SK-N-SH treated with all-trans-retinoic acid at 6 μM for 48 hours (cell line): ENCODE data around the gene PLPP2.

Source experiments
- ARNTL ChIP-seq: fragments of 450-650 bp; formaldehyde crosslinking; IDR thresholded peaks from 2 replicates; pipeline ENCODE4 v1.5.0; 2020; ENCODE audit warnings: low read depth, mild to moderate bottlenecking, moderate library complexity, borderline replicate concordance
- RARB ChIP-seq: fragments of 250-450 bp; sonication (Bioruptor Pico); IDR thresholded peaks from 2 replicates; pipeline ENCODE4 v1.8.0; 2021; ENCODE audit warnings: mild to moderate bottlenecking, moderate library complexity
- ZC3H10 ChIP-seq: fragments of 250-450 bp; sonication (Bioruptor Pico); IDR thresholded peaks from 2 replicates; pipeline ENCODE4 v1.5.1; 2021; ENCODE audit warnings: mild to moderate bottlenecking, moderate library complexity
- ZNF8 ChIP-seq: fragments of 450-650 bp; formaldehyde crosslinking; IDR thresholded peaks from 2 replicates; pipeline ENCODE4 v1.5.0; 2020; ENCODE audit warnings: mild to moderate bottlenecking, moderate library complexity
- TF ChIP-seq, protein P1 (sequence below): fragments of 250-450 bp; sonication (Bioruptor Pico); IDR thresholded peaks from 2 replicates; pipeline ENCODE4 v1.8.0; 2020; ENCODE audit warnings: mild to moderate bottlenecking, moderate library complexity, borderline replicate concordance
- TF ChIP-seq, protein P2 (sequence below): fragments of 250-450 bp; sonication (Bioruptor Pico); IDR thresholded peaks from 2 replicates; pipeline ENCODE4 v1.5.0; 2020; ENCODE audit warnings: mild to moderate bottlenecking, moderate library complexity

DNA sequence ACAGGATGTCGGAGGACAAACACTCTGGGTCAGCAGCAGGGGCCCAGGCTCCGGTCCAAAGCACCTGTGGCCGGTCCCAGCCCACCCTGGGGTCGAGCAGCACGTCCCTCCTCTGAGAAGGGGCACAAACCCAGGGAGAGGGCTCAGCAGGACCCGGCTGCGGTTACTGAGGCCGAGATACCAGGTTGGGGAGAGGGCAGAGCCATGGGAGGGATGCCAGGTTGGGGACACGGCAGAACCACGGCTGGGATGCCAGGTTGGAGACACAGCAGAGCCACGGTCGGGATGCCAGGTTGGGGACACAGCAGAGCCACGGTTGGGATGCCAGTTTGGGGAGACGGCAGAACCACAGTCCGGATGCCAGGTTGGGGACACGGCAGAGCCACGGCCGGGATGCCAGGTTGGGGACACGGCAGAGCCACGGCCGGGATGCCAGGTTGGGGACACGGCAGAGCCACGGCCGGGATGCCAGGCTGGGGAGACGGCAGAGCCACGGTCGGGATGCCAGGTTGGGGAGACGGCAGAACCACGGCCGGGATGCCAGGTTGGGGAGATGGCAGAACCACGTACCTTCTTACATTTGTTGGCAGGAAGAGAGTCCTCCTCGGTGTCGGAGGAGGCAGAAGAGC, 34.8 kb upstream of the PLPP2 start:
- TF ChIP-seq ZNF8 (CRISPR knock-in tag) (no peak), RARB (no peak), ZC3H10 (CRISPR knock-in tag) (no peak), ARNTL (CRISPR knock-in tag) (no peak)
- TF ChIP-seq, protein P1, sequence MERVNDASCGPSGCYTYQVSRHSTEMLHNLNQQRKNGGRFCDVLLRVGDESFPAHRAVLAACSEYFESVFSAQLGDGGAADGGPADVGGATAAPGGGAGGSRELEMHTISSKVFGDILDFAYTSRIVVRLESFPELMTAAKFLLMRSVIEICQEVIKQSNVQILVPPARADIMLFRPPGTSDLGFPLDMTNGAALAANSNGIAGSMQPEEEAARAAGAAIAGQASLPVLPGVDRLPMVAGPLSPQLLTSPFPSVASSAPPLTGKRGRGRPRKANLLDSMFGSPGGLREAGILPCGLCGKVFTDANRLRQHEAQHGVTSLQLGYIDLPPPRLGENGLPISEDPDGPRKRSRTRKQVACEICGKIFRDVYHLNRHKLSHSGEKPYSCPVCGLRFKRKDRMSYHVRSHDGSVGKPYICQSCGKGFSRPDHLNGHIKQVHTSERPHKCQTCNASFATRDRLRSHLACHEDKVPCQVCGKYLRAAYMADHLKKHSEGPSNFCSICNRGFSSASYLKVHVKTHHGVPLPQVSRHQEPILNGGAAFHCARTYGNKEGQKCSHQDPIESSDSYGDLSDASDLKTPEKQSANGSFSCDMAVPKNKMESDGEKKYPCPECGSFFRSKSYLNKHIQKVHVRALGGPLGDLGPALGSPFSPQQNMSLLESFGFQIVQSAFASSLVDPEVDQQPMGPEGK, result no peak
- TF ChIP-seq, protein P2, sequence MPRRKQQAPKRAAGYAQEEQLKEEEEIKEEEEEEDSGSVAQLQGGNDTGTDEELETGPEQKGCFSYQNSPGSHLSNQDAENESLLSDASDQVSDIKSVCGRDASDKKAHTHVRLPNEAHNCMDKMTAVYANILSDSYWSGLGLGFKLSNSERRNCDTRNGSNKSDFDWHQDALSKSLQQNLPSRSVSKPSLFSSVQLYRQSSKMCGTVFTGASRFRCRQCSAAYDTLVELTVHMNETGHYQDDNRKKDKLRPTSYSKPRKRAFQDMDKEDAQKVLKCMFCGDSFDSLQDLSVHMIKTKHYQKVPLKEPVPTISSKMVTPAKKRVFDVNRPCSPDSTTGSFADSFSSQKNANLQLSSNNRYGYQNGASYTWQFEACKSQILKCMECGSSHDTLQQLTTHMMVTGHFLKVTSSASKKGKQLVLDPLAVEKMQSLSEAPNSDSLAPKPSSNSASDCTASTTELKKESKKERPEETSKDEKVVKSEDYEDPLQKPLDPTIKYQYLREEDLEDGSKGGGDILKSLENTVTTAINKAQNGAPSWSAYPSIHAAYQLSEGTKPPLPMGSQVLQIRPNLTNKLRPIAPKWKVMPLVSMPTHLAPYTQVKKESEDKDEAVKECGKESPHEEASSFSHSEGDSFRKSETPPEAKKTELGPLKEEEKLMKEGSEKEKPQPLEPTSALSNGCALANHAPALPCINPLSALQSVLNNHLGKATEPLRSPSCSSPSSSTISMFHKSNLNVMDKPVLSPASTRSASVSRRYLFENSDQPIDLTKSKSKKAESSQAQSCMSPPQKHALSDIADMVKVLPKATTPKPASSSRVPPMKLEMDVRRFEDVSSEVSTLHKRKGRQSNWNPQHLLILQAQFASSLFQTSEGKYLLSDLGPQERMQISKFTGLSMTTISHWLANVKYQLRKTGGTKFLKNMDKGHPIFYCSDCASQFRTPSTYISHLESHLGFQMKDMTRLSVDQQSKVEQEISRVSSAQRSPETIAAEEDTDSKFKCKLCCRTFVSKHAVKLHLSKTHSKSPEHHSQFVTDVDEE (CRISPR knock-in tag), result no peak
